GM19043 (cell line): ENCODE data around the gene ROBO1.
A peak's percentile ranks its signal among the peaks of the same experiment; 100 is the strongest.

Source experiments
- ATAC-seq: cut with Tn5 transposase; IDR thresholded peaks from one replicate; pipeline ENCODE4 v1.9.1; 2021; ENCODE audit warnings: low read depth; ENCODE audit not compliant: unreplicated experiment

Gene ROBO1

DNA sequence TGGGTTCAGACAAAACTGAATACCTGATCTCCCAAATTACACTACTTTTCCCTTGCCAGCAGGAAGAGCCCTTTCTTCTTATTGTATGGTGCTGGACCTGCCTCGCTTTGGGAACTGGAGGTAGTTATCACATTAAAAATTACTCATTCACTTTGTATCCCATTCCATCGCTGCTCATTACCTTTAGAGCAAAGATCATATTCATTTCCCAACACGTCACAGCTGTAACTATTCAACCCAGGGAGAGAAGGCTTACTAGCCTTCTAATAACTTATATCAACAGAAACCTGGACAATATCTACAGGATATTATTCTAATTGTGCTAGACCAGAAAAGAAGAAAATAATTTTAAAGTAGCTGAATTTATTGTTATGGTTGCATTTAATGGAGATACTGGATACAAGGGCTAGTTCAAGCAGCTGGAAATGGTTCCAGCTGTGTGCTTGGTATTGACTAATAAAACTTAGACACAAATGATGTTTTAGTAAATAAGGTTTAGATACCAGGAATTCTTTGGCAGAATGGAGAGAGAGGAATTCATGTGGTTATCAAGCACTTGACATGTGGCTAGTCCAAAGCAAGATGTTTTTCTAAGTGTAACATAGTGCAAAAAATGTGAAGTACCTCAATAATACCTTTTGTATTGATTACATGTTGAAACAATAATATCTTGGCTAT, 656.3 kb downstream of the ROBO1 start:
- ATAC-seq: no peak

DNA sequence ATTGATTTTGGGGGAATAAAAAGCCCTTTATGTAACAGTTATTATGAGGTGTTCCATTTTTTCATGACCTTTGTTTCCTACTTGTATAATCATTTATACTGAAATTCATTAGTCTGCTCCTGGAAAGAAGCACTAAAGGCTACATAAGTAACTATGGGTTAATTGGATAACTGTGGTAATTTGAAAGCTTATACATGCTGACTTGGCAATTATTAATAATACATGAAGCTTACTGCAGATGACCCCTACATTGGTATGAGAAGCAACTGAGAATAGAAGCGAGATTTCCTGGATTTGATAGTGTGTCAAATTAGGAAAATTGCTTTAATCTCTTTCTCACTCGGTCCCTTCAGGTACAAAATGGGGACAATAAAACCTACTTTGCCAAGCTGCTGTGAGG, 658.0 kb downstream of the ROBO1 start:
- ATAC-seq: no peak

DNA sequence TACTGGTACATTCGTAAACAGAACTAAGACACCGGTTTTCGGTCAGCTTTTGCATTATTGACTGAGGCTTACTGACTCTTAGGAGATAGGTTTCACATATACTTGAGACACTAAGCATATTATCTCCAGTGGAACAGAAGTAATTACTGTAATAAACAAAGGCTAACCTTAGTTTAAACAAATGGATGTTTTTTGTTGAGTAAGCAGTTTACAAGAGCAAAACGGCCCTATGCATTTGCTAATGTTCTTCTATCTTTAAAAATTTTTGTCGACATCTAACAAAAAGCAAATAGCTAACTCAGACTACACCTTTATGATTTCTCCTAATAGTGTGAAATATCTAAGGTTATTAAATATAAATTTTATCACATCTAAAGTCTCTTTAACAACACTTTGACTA, 664.5 kb downstream of the ROBO1 start:
- no peak for ATAC-seq

DNA sequence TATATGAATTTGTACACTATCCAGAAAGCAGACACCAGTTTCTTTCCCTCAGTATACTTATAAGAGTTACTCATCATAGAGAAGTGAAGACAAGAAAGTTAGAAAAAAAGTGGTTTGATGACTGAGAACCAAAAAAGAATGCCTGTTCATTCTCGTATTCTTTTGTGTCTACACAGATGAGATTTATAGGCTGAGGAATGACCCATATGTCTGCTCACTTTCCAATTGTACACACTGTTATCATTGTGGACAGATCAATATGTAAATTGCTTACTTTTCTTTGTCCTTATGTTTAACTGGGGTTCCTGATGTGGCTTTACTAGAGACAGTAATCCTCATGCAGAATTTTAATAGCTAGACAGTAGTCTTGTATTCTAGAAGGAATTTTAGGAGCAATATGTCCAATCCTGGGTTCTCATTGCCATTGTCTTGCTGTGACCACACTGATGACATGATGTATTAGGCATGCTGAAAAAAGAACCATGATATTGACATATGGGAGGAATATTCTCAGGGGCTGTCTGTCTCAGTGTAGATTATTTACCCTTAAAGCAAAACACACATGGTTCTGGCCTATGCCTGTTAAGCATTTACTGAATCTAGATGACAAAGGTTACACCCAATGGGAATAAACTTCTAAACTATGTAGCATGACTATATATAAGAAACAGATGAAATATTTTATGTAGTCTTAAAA, 669.7 kb downstream of the ROBO1 start:
- ATAC-seq: no peak

DNA sequence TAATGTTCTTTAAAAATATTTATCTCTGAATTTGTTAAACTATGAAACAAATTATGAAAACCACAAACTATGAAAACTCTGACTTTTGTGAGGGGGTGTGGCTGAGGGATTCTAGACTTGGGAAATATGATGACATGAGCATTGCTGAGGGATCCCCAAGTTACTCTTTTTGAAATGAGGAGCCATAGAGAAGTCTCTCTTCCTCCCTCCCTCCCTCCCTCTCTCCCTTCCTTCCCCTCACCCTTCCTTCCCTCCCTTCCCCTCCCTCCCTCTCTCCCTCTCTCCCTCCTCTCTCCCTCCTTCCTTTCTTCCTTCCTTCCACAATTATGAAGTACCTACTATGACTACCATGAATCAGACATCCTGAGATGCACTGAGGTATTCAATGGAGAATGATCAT, 673.1 kb downstream of the ROBO1 start:
- ATAC-seq: no peak

DNA sequence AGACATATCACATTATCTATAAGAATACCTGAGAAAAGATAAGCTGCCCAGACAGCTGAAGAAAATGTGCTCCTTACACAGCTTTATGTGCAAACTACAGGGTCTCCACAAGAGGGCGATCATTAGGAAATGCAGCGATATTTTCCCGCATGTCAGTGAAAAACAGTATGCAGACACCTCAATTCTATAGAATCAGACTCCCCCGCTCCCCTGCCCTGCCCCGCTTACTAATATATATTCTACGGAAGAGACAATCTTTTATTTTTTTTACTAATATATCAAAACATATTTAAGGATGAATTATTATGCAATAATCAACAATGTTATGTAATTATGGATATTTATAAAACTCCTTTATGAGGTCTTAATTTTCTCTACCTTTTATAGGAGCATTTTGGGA, 681.3 kb downstream of the ROBO1 start:
- ATAC-seq: peak; percentile 83

DNA sequence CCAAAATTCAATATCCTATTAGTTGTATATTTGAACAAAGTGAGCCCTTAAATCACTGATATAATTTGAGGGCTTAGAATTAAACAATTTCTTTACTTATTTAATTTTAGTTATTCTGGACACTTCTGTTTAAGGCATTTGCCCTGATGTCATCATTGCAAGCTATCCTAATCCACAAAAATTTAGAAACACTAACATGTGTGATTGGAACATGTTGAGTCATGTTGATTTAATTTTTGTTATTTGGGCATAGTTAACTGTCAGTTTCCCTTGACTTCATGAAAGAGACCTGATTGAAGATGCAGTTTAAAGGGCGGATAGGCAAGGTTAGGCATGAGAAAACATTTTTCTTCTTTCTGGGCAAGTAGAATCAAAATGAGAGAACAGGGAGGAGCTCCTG, 682.6 kb downstream of the ROBO1 start:
- no peak for ATAC-seq

DNA sequence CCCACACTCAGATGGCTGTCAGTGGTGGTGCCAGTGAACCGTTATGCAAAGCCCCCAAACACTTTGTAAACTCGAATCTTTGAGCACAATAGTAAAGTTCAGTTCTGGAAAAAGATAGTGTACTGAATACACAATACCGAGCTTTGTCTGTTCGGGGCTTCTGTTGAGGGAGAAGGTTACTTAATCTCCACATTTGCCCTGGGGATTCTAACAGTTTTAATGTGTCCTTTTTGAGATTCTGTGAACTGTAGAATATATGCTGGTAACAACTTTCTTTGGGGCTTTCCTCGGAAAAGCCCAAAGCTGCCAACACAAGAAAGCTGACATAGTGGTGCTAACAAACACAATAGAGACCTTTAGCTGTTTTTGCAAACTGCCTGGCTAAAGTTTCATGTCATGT, 686.5 kb downstream of the ROBO1 start:
- no peak for ATAC-seq

DNA sequence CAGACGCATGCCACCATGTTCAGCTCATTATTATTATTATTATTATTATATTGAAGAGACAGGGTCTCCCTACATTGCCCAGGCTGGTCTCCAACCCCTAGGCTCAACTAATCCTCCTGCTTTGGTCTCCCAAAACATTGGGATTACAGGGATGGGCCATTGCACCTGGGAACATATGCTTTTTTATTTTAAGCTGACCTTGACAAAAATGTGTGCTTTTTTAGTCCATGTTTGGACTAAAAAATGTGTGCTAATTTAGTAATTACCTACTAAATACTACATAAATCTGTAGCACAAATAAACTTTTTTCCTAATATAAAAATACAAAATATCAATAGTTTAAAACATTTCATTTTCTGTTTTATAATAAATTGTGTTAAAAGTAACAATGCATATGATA, 693.2 kb downstream of the ROBO1 start:
- ATAC-seq: no peak

DNA sequence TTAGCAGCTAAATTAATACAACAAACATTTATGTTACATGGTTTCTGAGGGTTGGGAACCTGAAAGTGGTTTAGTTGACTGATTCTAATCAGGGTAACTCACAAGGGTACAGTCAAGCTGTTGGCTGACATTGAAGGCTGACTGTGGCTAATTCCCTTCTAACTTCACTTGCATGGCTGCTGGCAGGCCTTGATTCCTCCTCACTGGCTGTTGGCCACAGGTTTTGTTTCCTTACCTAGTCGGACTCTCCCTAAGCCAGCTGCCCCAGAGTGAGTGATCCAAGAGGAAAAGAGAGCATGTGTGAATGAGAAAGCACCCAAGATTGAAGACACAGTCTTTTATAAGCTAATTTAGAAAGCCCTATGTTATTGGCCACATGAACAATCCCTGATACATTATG, 700.1 kb downstream of the ROBO1 start:
- ATAC-seq: no peak

DNA sequence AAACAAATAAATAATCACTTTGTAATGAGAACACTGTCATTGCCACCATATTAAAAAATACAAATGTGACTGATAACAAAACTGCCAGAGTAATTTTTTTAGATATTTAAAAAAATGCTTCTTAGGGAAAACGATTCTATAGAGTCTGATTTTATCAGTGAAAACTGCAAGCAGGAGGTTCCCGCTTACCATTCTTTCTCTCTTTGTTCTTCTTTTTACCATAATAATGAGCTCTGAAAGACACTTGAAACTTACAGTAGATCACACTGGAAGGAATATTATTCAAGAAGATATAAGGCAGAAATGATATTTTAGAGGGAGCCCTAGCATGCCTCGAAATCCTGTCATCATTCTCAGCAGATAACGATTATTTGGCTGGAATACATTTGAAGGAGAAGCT, 701.3 kb downstream of the ROBO1 start:
- ATAC-seq: no peak

DNA sequence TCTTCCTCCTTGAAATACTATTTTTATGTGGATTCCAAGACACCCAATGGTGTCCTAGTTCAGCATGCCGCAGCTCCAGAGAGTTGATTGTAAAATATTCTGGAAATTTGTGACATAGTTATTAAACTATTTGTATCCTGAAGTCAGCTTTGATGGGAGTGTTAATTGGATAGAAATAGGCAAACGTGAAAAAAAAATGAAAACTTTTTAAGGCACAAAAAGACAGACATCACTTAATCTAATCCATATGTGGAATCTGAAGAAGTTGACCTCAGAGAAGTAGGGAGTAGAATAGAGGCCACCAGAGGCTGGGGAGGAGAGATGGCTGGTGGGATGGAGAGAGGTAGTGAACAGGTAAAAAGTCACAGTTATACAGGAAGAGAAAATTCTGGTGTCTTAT, 704.2 kb downstream of the ROBO1 start:
- no peak for ATAC-seq

DNA sequence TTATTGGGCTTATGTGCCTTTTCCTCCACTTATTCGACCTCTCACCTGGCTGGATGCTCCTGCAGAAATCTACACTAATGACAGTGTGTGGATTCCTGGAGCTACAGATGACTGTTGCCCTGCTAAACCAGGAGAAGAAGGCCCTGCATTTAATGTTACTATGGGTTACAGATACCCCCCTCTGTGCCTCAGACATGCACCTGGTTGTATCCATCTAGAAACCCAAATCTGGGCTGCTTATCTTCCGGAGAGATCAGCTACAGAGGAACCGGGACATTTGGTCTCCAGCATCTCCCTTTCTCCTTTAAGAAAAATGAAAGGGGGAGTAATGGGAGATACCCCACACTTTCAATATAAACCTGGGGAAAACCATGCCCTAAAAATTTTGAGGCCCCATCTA, 710.0 kb downstream of the ROBO1 start:
- no peak for ATAC-seq

DNA sequence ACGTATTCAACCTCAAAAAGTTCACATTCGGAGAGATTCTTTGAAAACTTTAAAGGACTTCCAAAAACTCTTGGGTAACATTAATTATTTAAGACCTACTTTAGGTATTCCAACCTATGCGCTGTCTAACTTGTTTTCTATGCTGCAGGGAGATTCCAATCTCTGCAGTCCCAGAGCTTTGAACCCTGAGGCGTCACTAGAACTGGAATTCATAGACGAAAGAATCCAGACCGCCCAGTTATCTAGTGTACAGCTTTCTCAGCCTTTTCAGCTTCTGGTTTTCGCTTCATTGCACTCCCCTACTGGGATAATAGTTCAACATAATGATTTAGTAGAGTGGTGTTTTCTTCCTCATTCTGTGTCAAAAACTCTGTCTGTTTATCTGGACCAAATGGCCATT, 711.3 kb downstream of the ROBO1 start:
- ATAC-seq: no peak

DNA sequence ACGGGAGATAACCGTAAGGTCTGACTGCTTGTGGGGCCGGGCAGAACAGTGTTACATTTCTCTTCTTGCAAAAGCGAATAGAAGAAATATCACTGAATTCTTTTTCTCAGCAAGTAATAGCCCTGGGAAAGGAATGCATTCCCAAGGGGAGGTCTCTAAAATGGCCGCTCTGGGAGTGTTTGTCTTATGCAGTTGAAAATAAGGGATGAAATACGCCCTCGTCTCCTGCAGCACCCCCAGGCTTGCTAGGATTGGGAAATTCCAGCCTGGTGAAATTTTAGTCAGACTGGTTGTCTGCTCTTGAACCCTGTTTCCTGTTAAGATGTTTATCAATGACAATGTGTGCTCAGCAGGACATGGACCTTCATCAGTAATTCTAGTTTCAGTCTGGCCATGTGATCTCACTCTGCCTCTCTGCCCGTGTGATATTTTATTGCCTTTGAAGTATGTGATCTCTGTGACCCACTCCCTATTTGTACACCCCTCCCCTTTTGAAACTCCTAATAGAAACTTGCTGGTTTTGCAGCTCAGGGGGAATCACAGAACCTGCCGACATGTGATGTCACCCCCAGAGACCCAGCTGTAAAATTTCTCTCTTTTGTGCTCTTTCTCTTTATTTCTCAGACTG, 715.6 kb downstream of the ROBO1 start:
- no peak for ATAC-seq

DNA sequence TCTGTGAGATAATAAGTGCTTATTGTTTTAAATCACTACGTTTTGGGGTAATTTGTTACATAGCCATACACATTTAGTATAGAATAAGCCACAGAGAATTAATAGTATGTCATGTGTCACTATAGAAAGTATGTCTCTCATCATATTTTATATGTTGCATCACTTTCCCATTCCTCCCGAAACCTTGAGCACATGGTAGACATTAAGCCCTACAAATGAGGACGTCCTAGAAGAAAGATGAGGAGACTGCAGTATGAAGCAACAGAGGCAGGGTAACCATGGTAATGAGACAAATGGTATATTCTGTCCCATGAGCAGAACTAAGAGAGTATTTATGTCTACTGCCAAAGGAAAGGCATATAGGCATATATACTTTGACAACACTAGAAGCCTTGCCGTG, 720.2 kb downstream of the ROBO1 start:
- ATAC-seq: no peak

DNA sequence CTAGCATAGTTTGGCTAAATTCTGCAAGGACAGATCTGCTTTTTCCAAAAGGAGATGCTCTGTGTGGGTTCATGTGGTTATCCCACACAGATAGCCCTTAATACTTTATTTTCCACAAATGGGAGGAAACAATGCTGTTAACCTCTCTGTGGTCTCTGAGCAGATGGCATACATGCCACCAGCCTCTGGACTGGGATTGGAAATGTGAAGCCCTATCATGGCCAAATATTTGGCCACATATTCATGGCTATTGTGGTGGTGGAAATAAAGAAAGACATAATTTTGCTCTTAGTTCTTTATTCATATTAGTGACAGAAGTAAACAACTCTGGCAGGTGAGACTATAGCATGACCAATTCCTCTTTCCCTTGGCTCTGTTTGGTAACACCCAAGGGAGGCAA, 726.2 kb downstream of the ROBO1 start:
- ATAC-seq: no peak

DNA sequence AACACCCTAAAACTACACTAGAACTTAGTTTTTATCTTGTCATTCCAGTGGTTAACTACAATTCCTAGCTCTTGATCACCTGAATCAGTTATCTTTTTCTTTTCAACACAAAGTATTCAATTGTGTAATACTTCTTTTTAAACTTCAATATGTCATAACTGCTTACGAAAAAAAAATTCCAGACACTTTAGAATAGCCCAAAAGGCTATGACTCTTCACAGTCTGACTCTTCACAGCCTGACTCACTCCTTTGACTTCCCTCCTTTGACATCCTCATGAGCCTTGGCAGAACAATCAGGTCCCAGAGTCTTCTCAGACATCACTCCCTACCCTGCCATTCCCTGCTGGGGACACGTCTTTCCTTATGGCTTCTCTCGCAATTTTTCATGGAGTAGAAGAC, 727.1 kb downstream of the ROBO1 start:
- ATAC-seq: no peak

DNA sequence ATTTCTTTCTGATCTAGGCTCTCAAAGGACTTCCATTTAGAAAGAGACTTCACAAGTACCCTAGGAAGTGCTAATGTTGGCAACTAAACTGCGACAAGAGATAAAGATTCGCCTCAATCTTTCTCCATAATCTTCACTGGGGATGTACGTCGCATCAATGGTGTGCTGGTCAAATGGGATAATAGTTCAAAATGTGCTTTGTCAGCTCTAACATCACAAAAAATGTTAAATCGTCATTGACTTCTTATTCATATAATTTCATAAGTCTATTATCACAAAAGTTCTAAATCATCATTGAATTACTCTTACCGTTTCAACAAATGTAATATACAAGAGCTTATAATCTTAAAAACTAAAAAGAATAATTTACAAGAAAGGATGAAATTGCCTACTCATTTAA, 727.7 kb downstream of the ROBO1 start:
- no peak for ATAC-seq

DNA sequence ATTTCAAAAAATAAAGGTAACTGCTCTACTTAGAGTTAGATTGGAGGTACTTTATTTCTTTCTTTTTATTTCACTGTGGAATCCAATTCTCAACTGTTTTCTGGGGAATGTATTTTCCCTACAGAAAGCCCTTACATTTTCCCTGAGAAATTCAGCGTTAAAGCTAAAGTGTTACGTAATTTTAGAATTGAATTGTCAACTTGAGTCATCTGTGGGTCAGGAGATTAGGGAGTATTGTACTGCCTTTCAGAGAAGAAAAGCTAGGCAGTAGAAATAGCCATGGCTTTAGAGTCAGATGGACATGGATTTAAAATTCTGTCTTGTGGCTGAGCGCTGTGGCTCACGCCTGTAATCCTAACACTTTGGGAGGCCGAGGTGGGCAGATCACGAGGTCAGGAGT, 728.6 kb downstream of the ROBO1 start:
- ATAC-seq: no peak

DNA sequence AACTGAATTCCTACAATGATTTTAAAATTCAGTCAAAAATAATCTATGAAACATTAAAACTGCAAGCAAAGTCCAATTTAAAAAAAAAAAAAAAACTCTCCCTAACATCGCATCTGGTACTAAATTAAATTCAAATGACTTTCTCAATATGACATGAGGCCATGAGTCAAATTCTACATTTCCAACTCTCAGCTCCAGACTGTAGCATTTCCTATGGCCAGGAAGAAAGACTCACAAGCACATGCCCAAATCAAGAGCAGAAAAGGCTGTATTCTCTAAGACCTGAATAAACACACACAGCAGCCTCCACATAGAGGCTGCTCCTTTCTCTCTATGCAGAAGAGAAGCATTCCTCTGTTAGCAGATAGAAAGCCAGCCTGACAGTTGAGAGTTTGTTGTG, 729.2 kb downstream of the ROBO1 start:
- ATAC-seq: no peak

DNA sequence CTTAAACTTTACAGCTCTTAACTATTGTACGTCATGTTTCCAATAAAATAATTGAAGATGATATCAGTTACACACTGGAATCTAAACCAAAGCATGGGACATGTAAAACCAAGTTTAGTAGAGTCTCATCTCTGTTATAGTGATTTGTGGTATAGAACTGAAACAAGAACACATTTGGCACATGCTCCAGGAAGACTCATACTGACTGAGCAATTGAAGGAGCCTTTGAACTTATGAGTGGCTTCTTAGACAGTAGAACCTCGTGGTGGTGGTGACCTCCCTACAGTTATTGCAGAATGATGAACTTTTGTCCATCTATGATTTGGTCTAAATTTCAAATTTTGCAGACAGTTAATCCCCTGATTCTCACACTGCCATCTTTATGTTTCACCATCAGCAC, 729.7 kb downstream of the ROBO1 start:
- ATAC-seq: no peak
